ENCODE measurements around the gene ADD1.

DNA sequence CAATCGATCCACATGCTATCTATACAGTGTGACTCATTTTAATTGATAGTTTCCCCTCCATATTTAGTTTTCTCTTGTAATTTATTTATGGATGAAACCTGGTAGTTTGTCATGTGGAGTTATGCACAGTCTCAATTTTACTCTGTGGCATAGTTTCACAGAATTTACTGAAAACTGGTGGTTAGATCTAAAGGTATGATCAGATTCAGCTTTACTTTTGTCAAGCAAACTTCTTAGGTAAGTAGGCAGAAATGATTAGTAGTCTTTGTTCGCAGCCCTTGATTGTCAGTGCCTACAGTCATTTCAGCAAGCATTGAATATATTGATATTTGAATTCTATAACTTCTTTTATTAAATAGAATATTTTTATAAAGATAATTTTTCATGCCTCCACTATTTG is 2.5 kb downstream of the ADD1 start:
- TF ChIP-seq, protein P1, sequence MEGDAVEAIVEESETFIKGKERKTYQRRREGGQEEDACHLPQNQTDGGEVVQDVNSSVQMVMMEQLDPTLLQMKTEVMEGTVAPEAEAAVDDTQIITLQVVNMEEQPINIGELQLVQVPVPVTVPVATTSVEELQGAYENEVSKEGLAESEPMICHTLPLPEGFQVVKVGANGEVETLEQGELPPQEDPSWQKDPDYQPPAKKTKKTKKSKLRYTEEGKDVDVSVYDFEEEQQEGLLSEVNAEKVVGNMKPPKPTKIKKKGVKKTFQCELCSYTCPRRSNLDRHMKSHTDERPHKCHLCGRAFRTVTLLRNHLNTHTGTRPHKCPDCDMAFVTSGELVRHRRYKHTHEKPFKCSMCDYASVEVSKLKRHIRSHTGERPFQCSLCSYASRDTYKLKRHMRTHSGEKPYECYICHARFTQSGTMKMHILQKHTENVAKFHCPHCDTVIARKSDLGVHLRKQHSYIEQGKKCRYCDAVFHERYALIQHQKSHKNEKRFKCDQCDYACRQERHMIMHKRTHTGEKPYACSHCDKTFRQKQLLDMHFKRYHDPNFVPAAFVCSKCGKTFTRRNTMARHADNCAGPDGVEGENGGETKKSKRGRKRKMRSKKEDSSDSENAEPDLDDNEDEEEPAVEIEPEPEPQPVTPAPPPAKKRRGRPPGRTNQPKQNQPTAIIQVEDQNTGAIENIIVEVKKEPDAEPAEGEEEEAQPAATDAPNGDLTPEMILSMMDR (IDR thresholded peaks at IDR 0.05), result no peak
- TF ChIP-seq POLR2A (IDR thresholded peaks at IDR 0.05) (no peak), EP300 (IDR thresholded peaks at IDR 0.05) (no peak), POLR2AphosphoS5 (IDR thresholded peaks at IDR 0.05) (no peak)

Measured in suprapubic skin (tissue), 4 donors.